Measurements from ENCODE around the gene TMEM147. TPM values are rescaled to one million over a fixed set of nuclear protein-coding genes. Genes with fewer than 3 reads are reported as not detected.

Gene TMEM147
- total and polyA plus RNA-seq, 10 of the 15 experiments (the other 5 are each of a cell fraction or from before 2014, with no cell fraction given): 53.4 to 145 (median 79.3) TPM

GRCh38 chr19:35559781-35560180, 14.4 kb downstream of the TMEM147 start:
- H4K20me1 ChIP-seq (ENCODE audit: control insufficient read depth, insufficient read depth): no peaks in the 10 kb centered on the region
- no peak overlapping the region for H3K27ac ChIP-seq (ENCODE audit: control insufficient read depth, insufficient read depth)
- H3K9me3 ChIP-seq (replicated peaks; ENCODE audit: control insufficient read depth, insufficient read depth, low read length): no peaks in the 10 kb centered on the region; the same call in 2 of the 3 replicates
- ATAC-seq (no peak), FAIRE-seq (no peak), DNase-seq (ENCODE audit: low read depth, low spot score) (no peak)
- H3K9ac ChIP-seq (ENCODE audit: control insufficient read depth, insufficient read depth, low read length): no peak overlapping the region
- WGBS (ENCODE audit: insufficient coverage, insufficient replicate concordance, low lambda C conversion rate, missing lambda C conversion rate): 64% methylated on average over 23 of the region's 23 CpGs
- no peak for TF ChIP-seq KAT2A (conservative IDR thresholded peaks at IDR 0.05; ENCODE audit: control insufficient read depth, low read depth, low read length)
- TF ChIP-seq ATF2 (IDR thresholded peaks at IDR 0.05; ENCODE audit: low read length): no peak
- no peak for TF ChIP-seq EP300 (IDR thresholded peaks at IDR 0.05; ENCODE audit: borderline replicate concordance in 1 of 2, control insufficient read depth in 1 of 2, low read depth in 2 of 2, low read length in 2 of 2)
- TF ChIP-seq TCF12 (IDR thresholded peaks at IDR 0.05; ENCODE audit: low read depth, low read length): no peak
- TF ChIP-seq RELA (IDR thresholded peaks at IDR 0.05; ENCODE audit: borderline replicate concordance, partially characterized antibody): no peak
- no peak for TF ChIP-seq ZNF274 (IDR thresholded peaks at IDR 0.05; ENCODE audit: insufficient read depth, insufficient read length)
- TF ChIP-seq SUZ12 (IDR thresholded peaks at IDR 0.05; ENCODE audit: unreplicated experiment): no peak
- TF ChIP-seq POLR2A (IDR thresholded peaks at IDR 0.05; ENCODE audit: low read depth, low read length): no peak
- TF ChIP-seq YY1 (IDR thresholded peaks at IDR 0.05; ENCODE audit: low read depth, low read length): no peak
- no peak for TF ChIP-seq YBX1 (IDR thresholded peaks at IDR 0.05)
- TF ChIP-seq CEBPB (IDR thresholded peaks at IDR 0.05; ENCODE audit: borderline replicate concordance in 1 of 2, low read depth in 2 of 2, low read length in 2 of 2): no peak
- no peak for TF ChIP-seq SMC3 (IDR thresholded peaks at IDR 0.05; ENCODE audit: borderline replicate concordance, low read length)
- TF ChIP-seq HDGF (IDR thresholded peaks at IDR 0.05): no peak
- TF ChIP-seq CBX3 (IDR thresholded peaks at IDR 0.05; ENCODE audit: borderline replicate concordance, low read depth): no peak
- TF ChIP-seq, protein P1, sequence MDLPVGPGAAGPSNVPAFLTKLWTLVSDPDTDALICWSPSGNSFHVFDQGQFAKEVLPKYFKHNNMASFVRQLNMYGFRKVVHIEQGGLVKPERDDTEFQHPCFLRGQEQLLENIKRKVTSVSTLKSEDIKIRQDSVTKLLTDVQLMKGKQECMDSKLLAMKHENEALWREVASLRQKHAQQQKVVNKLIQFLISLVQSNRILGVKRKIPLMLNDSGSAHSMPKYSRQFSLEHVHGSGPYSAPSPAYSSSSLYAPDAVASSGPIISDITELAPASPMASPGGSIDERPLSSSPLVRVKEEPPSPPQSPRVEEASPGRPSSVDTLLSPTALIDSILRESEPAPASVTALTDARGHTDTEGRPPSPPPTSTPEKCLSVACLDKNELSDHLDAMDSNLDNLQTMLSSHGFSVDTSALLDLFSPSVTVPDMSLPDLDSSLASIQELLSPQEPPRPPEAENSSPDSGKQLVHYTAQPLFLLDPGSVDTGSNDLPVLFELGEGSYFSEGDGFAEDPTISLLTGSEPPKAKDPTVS (IDR thresholded peaks at IDR 0.05; ENCODE audit: low read depth, low read length): no peak
- TF ChIP-seq, protein P2, sequence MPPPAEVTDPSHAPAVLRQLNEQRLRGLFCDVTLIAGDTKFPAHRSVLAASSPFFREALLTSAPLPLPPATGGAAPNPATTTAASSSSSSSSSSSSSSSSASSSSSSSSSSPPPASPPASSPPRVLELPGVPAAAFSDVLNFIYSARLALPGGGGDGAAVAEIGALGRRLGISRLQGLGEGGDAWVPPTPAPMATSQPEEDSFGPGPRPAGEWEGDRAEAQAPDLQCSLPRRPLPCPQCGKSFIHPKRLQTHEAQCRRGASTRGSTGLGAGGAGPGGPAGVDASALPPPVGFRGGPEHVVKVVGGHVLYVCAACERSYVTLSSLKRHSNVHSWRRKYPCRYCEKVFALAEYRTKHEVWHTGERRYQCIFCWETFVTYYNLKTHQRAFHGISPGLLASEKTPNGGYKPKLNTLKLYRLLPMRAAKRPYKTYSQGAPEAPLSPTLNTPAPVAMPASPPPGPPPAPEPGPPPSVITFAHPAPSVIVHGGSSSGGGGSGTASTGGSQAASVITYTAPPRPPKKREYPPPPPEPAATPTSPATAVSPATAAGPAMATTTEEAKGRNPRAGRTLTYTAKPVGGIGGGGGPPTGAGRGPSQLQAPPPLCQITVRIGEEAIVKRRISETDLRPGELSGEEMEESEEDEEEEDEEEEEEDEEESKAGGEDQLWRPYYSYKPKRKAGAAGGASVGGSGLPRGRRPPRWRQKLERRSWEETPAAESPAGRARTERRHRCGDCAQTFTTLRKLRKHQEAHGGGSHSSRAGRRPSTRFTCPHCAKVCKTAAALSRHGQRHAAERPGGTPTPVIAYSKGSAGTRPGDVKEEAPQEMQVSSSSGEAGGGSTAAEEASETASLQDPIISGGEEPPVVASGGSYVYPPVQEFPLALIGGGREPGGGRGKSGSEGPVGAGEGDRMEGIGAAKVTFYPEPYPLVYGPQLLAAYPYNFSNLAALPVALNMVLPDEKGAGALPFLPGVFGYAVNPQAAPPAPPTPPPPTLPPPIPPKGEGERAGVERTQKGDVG (CRISPR knock-in tag; IDR thresholded peaks at IDR 0.05): no peak
- in situ Hi-C loops (cut with MboI) (no loop called here), intact Hi-C loops (cut with micrococcal nuclease; ENCODE audit: unreplicated experiment) (no loop called here)
- CTCF ChIA-PET: interaction anchor here (1.2 to 2.6 kb wide), 2 partner anchors 11 to 64 kb away, joined by 4 to 17 read pairs; no protein-coding TSS in a partner anchor
- RAD21 ChIA-PET (ENCODE audit: unreplicated experiment): interaction anchor here (0.7 kb wide), 1 partner anchor 50 kb away, joined by 3 read pairs; no protein-coding TSS in a partner anchor
- H3K4me3 ChIP-seq: no peak overlapping the region
- SMC1A ChIA-PET (ENCODE audit: uncharacterized antibody, unreplicated experiment): interaction anchor here (1.1 kb wide), 1 partner anchor 44 kb away, joined by 3 read pairs; no protein-coding TSS in a partner anchor
- H3K4me1 ChIP-seq (ENCODE audit: control insufficient read depth, insufficient read depth, low read length): peaks cover 30% of the 10 kb centered on the region
- BruUV-seq (replicated peaks): no TSS peak
- no peaks in the 10 kb centered on the region; a peak in 2 of 4 replicates for H3K27me3 ChIP-seq (replicated peaks in 1 of 2; ENCODE audit: control insufficient read depth in 2 of 2, insufficient read depth in 2 of 2, low read length in 1 of 2)
- POLR2A ChIA-PET: interaction anchor here (0.6 to 1.0 kb wide), 2 partner anchors 88 to 346 kb away, joined by 3 read pairs; partner anchors contain the start of gene COX6B1
- no peak overlapping the region; the same call in 1 of the 2 replicates for H2AFZ ChIP-seq (ENCODE audit: control insufficient read depth, low read depth, low read length)
- H3K36me3 ChIP-seq (ENCODE audit: control insufficient read depth in 2 of 2, insufficient read depth in 2 of 2, low read length in 1 of 2): no peaks in the 10 kb centered on the region; a peak in 1 of 4 replicates
- peak overlapping the region; percentile 90; the same call in 1 of the 2 replicates for H3K4me2 ChIP-seq (ENCODE audit: control insufficient read depth, insufficient read depth)
- H3K79me2 ChIP-seq (ENCODE audit: control insufficient read depth, insufficient read depth, low read length): no peaks in the 10 kb centered on the region

All from GM12878 (cell line).